Fibroblast of lung (primary cell): ENCODE data around the gene PRCC. TPM values are rescaled to one million over a fixed set of nuclear protein-coding genes. Genes with fewer than 3 reads are reported as not detected.

Experiments used
- DNase-seq, 2 donors: peaks; one replicate each; pipeline versions ENCODE4 v3.0.0 to v3.0.0-alpha.2; 2010; ENCODE audit warnings: low read depth in 2 of 2
- H2AFZ ChIP-seq: 2 replicates; pipeline ENCODE4 v1.5.1; 2012; ENCODE audit warnings: low read length, control low read depth, inconsistent platforms
- H3K27ac ChIP-seq: 2 replicates; pipeline ENCODE4 v1.5.1; 2011; ENCODE audit warnings: low read length, control low read depth; ENCODE audit not compliant: insufficient read depth
- H3K27me3 ChIP-seq: 2 replicates; pipeline ENCODE4 v1.5.1; 2011; ENCODE audit warnings: mild to moderate bottlenecking, low read length; ENCODE audit not compliant: control insufficient read depth, insufficient read depth
- H3K36me3 ChIP-seq: 2 replicates; pipeline ENCODE4 v1.5.1; 2011; ENCODE audit warnings: low read length; ENCODE audit not compliant: control insufficient read depth, insufficient read depth
- H3K4me1 ChIP-seq: 2 replicates; pipeline ENCODE4 v1.5.1; 2011; ENCODE audit warnings: low read length; ENCODE audit not compliant: control insufficient read depth, insufficient read depth; ENCODE audit errors: extremely low read depth
- H3K4me2 ChIP-seq: 2 replicates; pipeline ENCODE4 v1.5.1; 2011; ENCODE audit warnings: low read length, control low read depth; ENCODE audit not compliant: insufficient read depth; ENCODE audit errors: extremely low read depth
- H3K4me3 ChIP-seq, 4 experiments: fragments of 200-600 bp in 1 of 4; sonication (generic) in 1 of 4; replicated peaks in 1 of 4; 2 replicates each; pipeline ENCODE4 v1.5.1; 2011 to 2016; ENCODE audit warnings: low read length in 4 of 4, low read depth in 3 of 4, mild to moderate bottlenecking in 3 of 4, control low read depth in 2 of 4, inconsistent platforms in 1 of 4, mixed read lengths in 1 of 4; ENCODE audit not compliant: insufficient read depth in 1 of 4; ENCODE audit errors: control extremely low read depth in 1 of 4
- H3K79me2 ChIP-seq: 2 replicates; pipeline ENCODE4 v1.5.1; 2012; ENCODE audit warnings: mild to moderate bottlenecking, low read length, inconsistent platforms; ENCODE audit not compliant: control insufficient read depth, insufficient read depth
- H3K9ac ChIP-seq: 2 replicates; pipeline ENCODE4 v1.5.1; 2011; ENCODE audit warnings: mild to moderate bottlenecking, low read length, control low read depth; ENCODE audit not compliant: insufficient read depth
- H3K9me3 ChIP-seq: 2 replicates; pipeline ENCODE4 v1.5.1; 2012; ENCODE audit warnings: low read depth, low read length; ENCODE audit not compliant: control insufficient read depth, insufficient read depth
- H4K20me1 ChIP-seq: 2 replicates; pipeline ENCODE4 v1.5.1; 2011; ENCODE audit warnings: low read length; ENCODE audit not compliant: control insufficient read depth, insufficient read depth; ENCODE audit errors: extremely low read depth
- EZH2 ChIP-seq: IDR thresholded peaks from 2 replicates; pipeline ENCODE4 v1.5.1; 2012; ENCODE audit warnings: low read length, control low read depth, mild to moderate bottlenecking; ENCODE audit errors: missing control alignments
- polyA plus RNA-seq, 2 donors: library from polyadenylated mRNA; depleted of rRNA in 1 of 2; stranded (reverse) in 1 of 2; unstranded in 1 of 2; fragments of >200 nt; gene quantifications; 2 replicates each; pipeline ENCODE4 v1.2.1, GENCODE V29; 2011 to 2012; ENCODE audit warnings: missing spikeins in 1 of 2
- total RNA-seq: library from RNA; depleted of rRNA; stranded (reverse); fragments of >200 nt; gene quantifications from 2 replicates; pipeline ENCODE4 v1.2.1, GENCODE V29; 2014
- TF ChIP-seq, protein P1 (sequence below), 2 donors: IDR thresholded peaks in 1 of 2; conservative IDR thresholded peaks in 1 of 2; 1 replicate in 1 of 2; 2 replicates in 1 of 2; pipeline ENCODE4 v1.5.1; 2011 to 2012; ENCODE audit warnings: low read length in 2 of 2, control low read depth in 1 of 2, inconsistent platforms in 1 of 2, low read depth in 1 of 2, mild to moderate bottlenecking in 1 of 2

Gene PRCC
- total and polyA plus RNA-seq, 2 donors (not counting 1 experiment from before 2014, with no cell fraction given), result 13.2 to 52.0 TPM

- no peak overlapping the region for H3K4me2 ChIP-seq
- no peak overlapping the region for H3K27ac ChIP-seq
- no peak overlapping the region for H3K9ac ChIP-seq
- H3K79me2 ChIP-seq, result no peaks in the 10 kb centered on the region
- DNase-seq, result no peak
- peaks cover 2% of the 10 kb centered on the region for H4K20me1 ChIP-seq
- peaks cover 40% of the 10 kb centered on the region for H3K27me3 ChIP-seq
- H3K4me1 ChIP-seq, result no peaks in the 10 kb centered on the region
- H2AFZ ChIP-seq, result no peak overlapping the region
- H3K4me3 ChIP-seq, result no peak overlapping the region
- no peaks in the 10 kb centered on the region for H3K9me3 ChIP-seq
- no peaks in the 10 kb centered on the region for H3K36me3 ChIP-seq
- no peak for TF ChIP-seq EZH2
- TF ChIP-seq, protein P1, sequence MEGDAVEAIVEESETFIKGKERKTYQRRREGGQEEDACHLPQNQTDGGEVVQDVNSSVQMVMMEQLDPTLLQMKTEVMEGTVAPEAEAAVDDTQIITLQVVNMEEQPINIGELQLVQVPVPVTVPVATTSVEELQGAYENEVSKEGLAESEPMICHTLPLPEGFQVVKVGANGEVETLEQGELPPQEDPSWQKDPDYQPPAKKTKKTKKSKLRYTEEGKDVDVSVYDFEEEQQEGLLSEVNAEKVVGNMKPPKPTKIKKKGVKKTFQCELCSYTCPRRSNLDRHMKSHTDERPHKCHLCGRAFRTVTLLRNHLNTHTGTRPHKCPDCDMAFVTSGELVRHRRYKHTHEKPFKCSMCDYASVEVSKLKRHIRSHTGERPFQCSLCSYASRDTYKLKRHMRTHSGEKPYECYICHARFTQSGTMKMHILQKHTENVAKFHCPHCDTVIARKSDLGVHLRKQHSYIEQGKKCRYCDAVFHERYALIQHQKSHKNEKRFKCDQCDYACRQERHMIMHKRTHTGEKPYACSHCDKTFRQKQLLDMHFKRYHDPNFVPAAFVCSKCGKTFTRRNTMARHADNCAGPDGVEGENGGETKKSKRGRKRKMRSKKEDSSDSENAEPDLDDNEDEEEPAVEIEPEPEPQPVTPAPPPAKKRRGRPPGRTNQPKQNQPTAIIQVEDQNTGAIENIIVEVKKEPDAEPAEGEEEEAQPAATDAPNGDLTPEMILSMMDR (conservative IDR thresholded peaks at IDR 0.05 in 1 of 2, IDR thresholded peaks at IDR 0.05 in 1 of 2; ENCODE audit: low read depth in 1 of 2, low read length in 2 of 2), result no peak
Measured at GRCh38 chr1:156840898-156841279, 73.6 kb downstream of the PRCC start.

DNA sequence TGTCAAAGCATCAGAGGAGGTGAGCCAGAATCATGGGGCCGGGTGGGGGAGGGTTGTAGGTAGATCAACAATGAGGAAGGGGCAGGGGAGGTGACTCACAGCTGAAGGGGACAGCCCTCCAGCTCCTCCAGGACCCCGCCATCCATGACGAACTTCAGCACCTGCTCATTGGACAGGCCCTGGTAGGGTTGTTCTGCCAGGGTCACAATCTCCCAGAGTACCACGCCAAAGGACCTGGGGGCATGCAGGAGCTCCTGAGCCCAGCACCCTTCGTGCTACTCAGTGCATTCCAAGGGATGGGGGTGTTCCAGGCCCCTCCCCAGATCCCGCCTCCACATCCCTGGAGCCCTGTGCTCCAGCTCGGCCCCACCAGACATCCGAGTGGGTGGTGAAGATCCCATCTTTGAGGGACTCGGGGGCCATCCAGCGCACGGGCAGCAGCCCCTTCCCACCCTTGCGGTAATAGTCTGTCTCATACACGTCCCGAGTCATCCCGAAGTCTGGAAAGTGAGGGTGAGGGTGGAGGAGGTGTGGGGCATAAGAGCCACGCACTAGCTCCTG, 74.0 kb downstream of the PRCC start:
- no peak for TF ChIP-seq EZH2
- TF ChIP-seq, protein P1 (conservative IDR thresholded peaks at IDR 0.05 in 1 of 2, IDR thresholded peaks at IDR 0.05 in 1 of 2; ENCODE audit: low read depth in 1 of 2, low read length in 2 of 2), result no peak
- Histone ChIP-seq H3K27me3 (peaks cover 43% of the 10 kb centered on the region), H4K20me1 (peaks cover 2% of the 10 kb centered on the region), H3K9me3 (no peaks in the 10 kb centered on the region), H3K27ac (no peak overlapping the region), H3K9ac (no peak overlapping the region), H2AFZ (no peak overlapping the region), H3K79me2 (no peaks in the 10 kb centered on the region), H3K36me3 (no peaks in the 10 kb centered on the region), H3K4me3 (no peak overlapping the region), H3K4me2 (no peak overlapping the region), H3K4me1 (no peaks in the 10 kb centered on the region)
- no peak for DNase-seq

DNA sequence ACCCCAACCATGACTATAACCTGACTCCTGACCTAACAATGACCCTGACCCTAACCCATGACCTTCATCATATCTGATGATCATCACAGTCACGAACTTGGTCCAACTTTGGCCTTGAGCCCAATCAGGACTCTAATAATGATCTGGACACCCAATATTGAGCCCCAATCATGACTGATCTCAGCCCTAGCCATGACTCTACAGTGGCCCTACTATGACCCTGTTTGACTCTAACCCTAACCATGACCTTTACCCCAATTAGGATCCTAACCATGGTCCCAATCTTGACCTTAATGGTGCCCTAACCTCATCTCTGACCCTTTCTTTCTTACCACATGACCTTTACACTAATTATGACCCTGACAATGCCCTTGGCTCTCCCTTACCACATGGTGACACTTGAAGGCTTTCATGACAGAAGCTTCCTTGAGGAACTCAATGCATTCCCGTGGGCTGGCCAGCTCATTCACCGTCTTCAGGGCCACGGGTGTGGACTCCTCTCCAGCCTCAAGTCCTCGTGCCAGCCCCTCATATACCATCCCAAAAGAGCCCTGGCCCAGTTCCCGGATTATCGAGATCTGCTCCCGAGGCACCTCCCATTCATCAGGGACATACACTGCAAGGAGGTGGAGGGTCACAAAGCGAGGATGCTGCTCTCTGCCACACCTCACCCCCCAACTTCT, 75.4 kb downstream of the PRCC start:
- TF ChIP-seq, protein P1 (conservative IDR thresholded peaks at IDR 0.05 in 1 of 2, IDR thresholded peaks at IDR 0.05 in 1 of 2; ENCODE audit: low read depth in 1 of 2, low read length in 2 of 2), result no peak
- TF ChIP-seq EZH2, result peak; percentile 41
- H3K4me2 ChIP-seq, result no peak overlapping the region
- H4K20me1 ChIP-seq, result no peaks in the 10 kb centered on the region
- no peaks in the 10 kb centered on the region for H3K36me3 ChIP-seq
- no peaks in the 10 kb centered on the region for H3K4me1 ChIP-seq
- H2AFZ ChIP-seq, result no peak overlapping the region
- H3K27me3 ChIP-seq, result peaks cover 41% of the 10 kb centered on the region
- no peak overlapping the region for H3K9ac ChIP-seq
- no peaks in the 10 kb centered on the region for H3K9me3 ChIP-seq
- no peaks in the 10 kb centered on the region for H3K79me2 ChIP-seq
- H3K27ac ChIP-seq, result no peak overlapping the region
- DNase-seq, result no peak
- H3K4me3 ChIP-seq, result no peak overlapping the region
